SK-N-SH (cell line): ENCODE measurements around the gene ABL2. TPM values are rescaled to one million over a fixed set of nuclear protein-coding genes. Genes with fewer than 3 reads are reported as not detected.
"Not testable (repeated sequence)": the region's sequence is repeated elsewhere in the genome, so short reads cannot be mapped to it uniquely, and the experiment has no call there.

Experiments
- CTCF ChIA-PET: fragments of 300-600, 350-600 bp; formaldehyde crosslinking; extraction: SDS; loops from one replicate; lab custom pipeline; 2021; lab: Yijun Ruan, JAX
- POLR2A ChIA-PET: fragments of 350-600 bp; sonication (Branson Sonifier 250); formaldehyde crosslinking; extraction: SDS; loops from one replicate; lab custom pipeline; 2020; ENCODE audit warnings: antibody characterized with exemption, inconsistent platforms; lab: Yijun Ruan, JAX
- DNase-seq: peaks from one replicate; pipeline ENCODE4 v3.0.0; 2012
- H2AFZ ChIP-seq: fragments of 200-600 bp; sonication (generic); 2 replicates; pipeline ENCODE4 v1.8.1; 2016; ENCODE audit warnings: antibody characterized with exemption, mild to moderate bottlenecking, low read depth
- H3F3A ChIP-seq: fragments of 200-600 bp; sonication (generic); replicated peaks from 2 replicates; pipeline ENCODE3; 2016; ENCODE audit warnings: antibody characterized with exemption, mild to moderate bottlenecking; ENCODE audit not compliant: insufficient read depth
- H3K27ac ChIP-seq, 2 experiments: fragments of 200-500 bp in 1 of 2; fragments of 200-600 bp in 1 of 2; sonication (Bioruptor generic) in 1 of 2; sonication (generic), shearing (Covaris generic) in 1 of 2; 2 replicates each; pipeline versions ENCODE4 v1.5.1 to v1.6.1; 2014 to 2016; ENCODE audit warnings: low read depth in 2 of 2, inconsistent platforms in 1 of 2, low read length in 1 of 2, mild to moderate bottlenecking in 1 of 2, mixed read lengths in 1 of 2
- H3K27me3 ChIP-seq: fragments of 200-600 bp; sonication (generic), shearing (Covaris generic); 2 replicates; pipeline ENCODE4 v1.6.1; 2016; ENCODE audit warnings: mixed run types; ENCODE audit not compliant: insufficient read depth
- H3K36me3 ChIP-seq, 2 experiments: fragments of 200-500 bp in 1 of 2; fragments of 200-600 bp in 1 of 2; sonication (Bioruptor generic) in 1 of 2; sonication (generic) in 1 of 2; replicated peaks in 1 of 2; 2 replicates each; pipeline versions ENCODE3 to v1.5.1; 2014 to 2016; ENCODE audit warnings: low read length in 1 of 2, mild to moderate bottlenecking in 1 of 2; ENCODE audit not compliant: insufficient read depth in 2 of 2, control insufficient read depth in 1 of 2
- H3K4me1 ChIP-seq, 2 experiments: fragments of 200-500 bp in 1 of 2; fragments of 200-600 bp in 1 of 2; sonication (Bioruptor generic) in 1 of 2; sonication (generic), shearing (Covaris generic) in 1 of 2; 2 replicates each; pipeline versions ENCODE4 v1.5.1 to v1.6.1; 2014 to 2016; ENCODE audit warnings: low read depth in 1 of 2, low read length in 1 of 2, mixed run types in 1 of 2; ENCODE audit not compliant: insufficient read depth in 2 of 2, control insufficient read depth in 1 of 2
- H3K4me2 ChIP-seq: fragments of 200-600 bp; sonication (generic), shearing (Covaris generic); 2 replicates; pipeline ENCODE4 v1.6.1; 2017; ENCODE audit warnings: mixed run types
- H3K4me3 ChIP-seq, 2 experiments: fragments of 200-500 bp in 1 of 2; fragments of 200-600 bp in 1 of 2; sonication (Bioruptor generic) in 1 of 2; sonication (generic), shearing (Covaris generic) in 1 of 2; 2 replicates each; pipeline versions ENCODE4 v1.5.1 to v1.8.1; 2014 to 2016; ENCODE audit warnings: low read depth in 2 of 2, inconsistent platforms in 1 of 2, low read length in 1 of 2, mild to moderate bottlenecking in 1 of 2, mixed read lengths in 1 of 2, moderate library complexity in 1 of 2
- H3K79me2 ChIP-seq: fragments of 200-600 bp; sonication (generic); 2 replicates; pipeline ENCODE4 v1.8.1; 2017; ENCODE audit warnings: mild to moderate bottlenecking; ENCODE audit not compliant: insufficient read depth
- H3K9ac ChIP-seq: fragments of 200-600 bp; sonication (generic); 2 replicates; pipeline ENCODE4 v1.6.1; 2017; ENCODE audit warnings: mixed run types
- H3K9me2 ChIP-seq: fragments of 200-600 bp; sonication (generic); 2 replicates; pipeline ENCODE4 v1.6.1; 2017; ENCODE audit warnings: mixed run types
- H3K9me3 ChIP-seq: fragments of 200-600 bp; sonication (generic); 2 replicates; pipeline ENCODE4 v1.6.1; 2017; ENCODE audit warnings: mixed run types, mild to moderate bottlenecking, moderate library complexity
- H4K20me1 ChIP-seq: fragments of 200-600 bp; sonication (generic); 2 replicates; pipeline ENCODE4 v1.6.1; 2017; ENCODE audit warnings: mild to moderate bottlenecking, mixed run types; ENCODE audit not compliant: insufficient read depth
- FOXJ3 ChIP-seq: sonication (generic); formaldehyde crosslinking; IDR thresholded peaks from 2 replicates; pipeline ENCODE4 v1.5.1; 2020; ENCODE audit warnings: mild to moderate bottlenecking, missing genetic modification reagents
- GABPA ChIP-seq: IDR thresholded peaks from 2 replicates; pipeline ENCODE4 v1.4.0; 2012; ENCODE audit warnings: low read depth, mild to moderate bottlenecking
- PBX3 ChIP-seq: IDR thresholded peaks from 2 replicates; pipeline ENCODE4; 2012
- RCOR1 ChIP-seq: fragments of 150-350 bp; IDR thresholded peaks from 2 replicates; pipeline ENCODE4 v1.6.1; 2017; ENCODE audit warnings: antibody characterized with exemption, low read length
- WGBS: methylation state at CpG from one replicate; pipeline ENCODE4 v1.1.6; 2017; ENCODE audit warnings: low lambda C conversion rate; 5-methylcytosine and 5-hydroxymethylcytosine counted together
- polyA plus RNA-seq, 3 experiments: library from polyadenylated mRNA; depleted of rRNA; stranded (reverse); fragments of >200 nt; gene quantifications; 2 replicates each; pipeline ENCODE4 v1.2.3, GENCODE V29; 2012
- TF ChIP-seq, protein P1 (sequence below): IDR thresholded peaks from 2 replicates; pipeline ENCODE4 v1.4.0; 2012; ENCODE audit warnings: low read depth, borderline replicate concordance

Gene ABL2
- polyA plus RNA-seq, 1 of the 3 experiments (the other 2 are of a cell fraction): 7.5 TPM

- H3K9me3 ChIP-seq, DNase-seq, H3K27me3 ChIP-seq, H2AFZ ChIP-seq, H3K9me2 ChIP-seq, H3K4me2 ChIP-seq, H4K20me1 ChIP-seq, H3K27ac ChIP-seq, H3K4me3 ChIP-seq, H3F3A ChIP-seq, H3K9ac ChIP-seq, H3K4me1 ChIP-seq, H3K36me3 ChIP-seq, POLR2A ChIA-PET: not testable (repeated sequence)
- WGBS: 97% methylated on average over 8 of the region's 8 CpGs
- peaks cover 87% of the 10 kb centered on the region for H3K79me2 ChIP-seq
- CTCF ChIA-PET: interaction anchor here (0.7 to 0.9 kb wide), 3 partner anchors 15 to 104 kb away, joined by 3 read pairs; no protein-coding TSS in a partner anchor
Observed at GRCh38 chr1:179224466-179224865, 5.0 kb downstream of the ABL2 start.

DNA sequence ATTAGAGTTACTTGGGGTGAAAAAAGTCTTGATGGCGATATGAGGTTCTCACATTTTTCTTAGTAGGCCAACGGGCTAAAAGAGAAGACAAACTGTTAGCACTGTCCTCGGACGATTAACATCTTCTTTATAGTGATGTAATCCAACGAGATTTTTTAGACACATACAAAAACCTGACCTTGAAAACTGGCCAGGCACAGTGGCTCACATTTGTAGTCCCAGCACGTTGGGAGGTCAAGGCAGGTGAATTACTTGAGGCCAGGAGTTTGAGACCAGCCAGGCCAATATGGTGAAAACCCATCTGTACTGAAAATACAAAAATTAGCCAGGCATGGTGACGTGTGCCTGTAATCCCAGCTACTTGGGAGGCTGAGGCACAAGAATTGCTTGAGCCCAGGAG, 8.4 kb downstream of the ABL2 start:
- H3K4me3 ChIP-seq, H3K27ac ChIP-seq, H3F3A ChIP-seq, H3K4me1 ChIP-seq, H3K9me3 ChIP-seq, H3K4me2 ChIP-seq, H3K9me2 ChIP-seq, H3K9ac ChIP-seq, POLR2A ChIA-PET, H2AFZ ChIP-seq, H4K20me1 ChIP-seq, H3K36me3 ChIP-seq, DNase-seq, H3K27me3 ChIP-seq: not testable (repeated sequence)
- CTCF ChIA-PET: interaction anchor here (1.2 kb wide), 1 partner anchor 27 kb away, joined by 3 read pairs; no protein-coding TSS in a partner anchor
- WGBS: 96% methylated on average over 7 of the region's 7 CpGs
- H3K79me2 ChIP-seq: peaks cover 83% of the 10 kb centered on the region

DNA sequence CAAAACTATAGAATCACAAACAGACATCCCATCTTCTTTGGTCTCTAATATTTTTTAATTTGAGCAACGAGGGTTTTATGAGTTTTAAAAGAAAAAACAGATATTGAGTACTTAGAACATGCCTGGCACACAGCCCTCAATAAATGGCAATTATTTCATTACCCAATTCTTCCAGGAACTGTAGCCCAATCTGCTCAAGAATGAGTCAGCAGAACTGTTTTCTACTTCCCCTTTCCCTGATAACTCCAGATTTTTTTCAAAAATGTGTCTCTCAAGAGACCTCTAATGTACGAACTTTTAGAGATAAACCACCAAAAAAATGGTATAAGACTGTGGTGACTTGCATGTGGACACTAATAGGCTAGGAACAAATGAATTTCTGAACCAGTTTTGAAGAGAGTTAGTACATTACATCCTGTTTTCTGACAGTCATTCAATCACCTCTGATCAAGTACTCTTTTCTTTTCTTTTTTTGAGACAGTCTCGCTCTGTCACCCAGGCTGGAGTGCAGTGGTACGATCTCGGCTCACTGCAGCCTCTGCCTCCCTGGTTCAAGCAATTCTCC, 11.5 kb downstream of the ABL2 start:
- POLR2A ChIA-PET: no interaction called here
- WGBS: 67% methylated on average over 5 of the region's 5 CpGs

GRCh38 chr1:179213317-179213716, 16.2 kb downstream of the ABL2 start:
- H3K4me1 ChIP-seq, H3K4me2 ChIP-seq, H3K9me2 ChIP-seq, H2AFZ ChIP-seq, H3K27me3 ChIP-seq, CTCF ChIA-PET, H3K9me3 ChIP-seq, H3K9ac ChIP-seq, H3K4me3 ChIP-seq, H3K27ac ChIP-seq, H3K36me3 ChIP-seq, POLR2A ChIA-PET, H3F3A ChIP-seq, DNase-seq, H4K20me1 ChIP-seq: not testable (repeated sequence)
- WGBS: 96% methylated on average over 3 of the region's 3 CpGs
- peaks cover 69% of the 10 kb centered on the region for H3K79me2 ChIP-seq

More for the DNA sequence above, 11.5 kb downstream of the ABL2 start:
- no peak for DNase-seq
- TF ChIP-seq FOXJ3 (no peak), PBX3 (no peak), RCOR1 (no peak), GABPA (no peak)
- TF ChIP-seq, protein P1, sequence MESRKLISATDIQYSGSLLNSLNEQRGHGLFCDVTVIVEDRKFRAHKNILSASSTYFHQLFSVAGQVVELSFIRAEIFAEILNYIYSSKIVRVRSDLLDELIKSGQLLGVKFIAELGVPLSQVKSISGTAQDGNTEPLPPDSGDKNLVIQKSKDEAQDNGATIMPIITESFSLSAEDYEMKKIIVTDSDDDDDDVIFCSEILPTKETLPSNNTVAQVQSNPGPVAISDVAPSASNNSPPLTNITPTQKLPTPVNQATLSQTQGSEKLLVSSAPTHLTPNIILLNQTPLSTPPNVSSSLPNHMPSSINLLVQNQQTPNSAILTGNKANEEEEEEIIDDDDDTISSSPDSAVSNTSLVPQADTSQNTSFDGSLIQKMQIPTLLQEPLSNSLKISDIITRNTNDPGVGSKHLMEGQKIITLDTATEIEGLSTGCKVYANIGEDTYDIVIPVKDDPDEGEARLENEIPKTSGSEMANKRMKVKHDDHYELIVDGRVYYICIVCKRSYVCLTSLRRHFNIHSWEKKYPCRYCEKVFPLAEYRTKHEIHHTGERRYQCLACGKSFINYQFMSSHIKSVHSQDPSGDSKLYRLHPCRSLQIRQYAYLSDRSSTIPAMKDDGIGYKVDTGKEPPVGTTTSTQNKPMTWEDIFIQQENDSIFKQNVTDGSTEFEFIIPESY: no peak
- CTCF ChIA-PET: interaction anchor here (1.0 kb wide), 2 partner anchors 8 to 136 kb away, joined by 3 read pairs; no protein-coding TSS in a partner anchor
- Histone ChIP-seq H4K20me1 (no peaks in the 10 kb centered on the region), H3K4me3 (no peak overlapping the region), H3K4me2 (0 out of 2 replicates have a peak overlapping the region, but pooled peaks have one; percentile 35), H2AFZ (no peak overlapping the region), H3K9ac (no peak overlapping the region), H3K36me3 (peaks cover 0 to 7% of the 10 kb centered on the region in 2 experiments), H3K4me1 (peaks cover 0 to 8% of the 10 kb centered on the region in 2 experiments; a peak in 1 of 4 replicates), H3K27ac (peak overlapping the region; percentile 39 to 58; a peak in 3 of 4 replicates), H3K9me2 (no peaks in the 10 kb centered on the region), H3F3A (no peaks in the 10 kb centered on the region), H3K9me3 (no peaks in the 10 kb centered on the region), H3K27me3 (no peaks in the 10 kb centered on the region), H3K79me2 (peaks cover 83% of the 10 kb centered on the region)
